ENCODE measurements around the gene RAB43.

Gene RAB43

DNA sequence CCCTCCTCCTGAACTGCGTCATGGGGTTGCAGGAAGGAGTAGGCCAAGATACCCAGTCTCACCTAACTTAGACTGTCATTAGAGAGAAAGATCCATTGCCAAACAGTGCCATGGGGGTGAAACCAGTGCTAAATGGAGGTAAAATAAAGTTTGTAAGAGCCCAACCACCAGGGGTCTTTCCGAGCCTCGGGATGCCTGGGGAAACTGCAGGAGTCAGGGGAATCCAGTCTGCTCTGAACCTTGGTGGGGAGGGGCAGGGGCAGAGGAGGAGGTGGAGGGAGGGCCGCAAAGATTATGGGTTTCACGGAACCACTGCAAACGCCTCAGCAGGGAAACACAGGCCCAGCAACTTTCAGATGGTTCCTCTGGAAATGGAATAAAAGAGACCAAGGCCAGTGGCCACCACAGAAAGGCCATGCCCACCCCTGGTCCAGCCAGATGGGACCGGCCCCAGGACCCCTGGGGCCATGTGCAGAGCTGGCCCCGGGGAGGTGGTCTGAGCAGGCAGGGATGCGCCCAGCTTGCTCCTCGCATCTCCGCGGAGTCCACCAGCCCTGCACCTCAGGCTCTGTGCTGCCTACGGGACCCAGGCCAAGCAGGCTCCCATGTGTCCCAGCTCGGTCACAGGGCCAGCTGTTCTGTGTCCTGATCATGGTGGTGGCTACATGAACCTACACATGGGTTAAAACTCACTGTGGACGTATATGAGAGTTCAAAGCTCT is 80.9 kb downstream of the RAB43 start:
- DNase-seq (ENCODE audit: insufficient read length, low spot score) (no peak), FAIRE-seq (no peak)
- TF ChIP-seq PAX5 (IDR thresholded peaks at IDR 0.05; ENCODE audit: insufficient read depth, low read length, severe bottlenecking): no peak
- no peak for TF ChIP-seq POLR2AphosphoS5 (IDR thresholded peaks at IDR 0.05; ENCODE audit: low read depth, low read length)
- no peak for TF ChIP-seq SPI1 (IDR thresholded peaks at IDR 0.05; ENCODE audit: low read depth, low read length)
- no peak for TF ChIP-seq POLR2A (IDR thresholded peaks at IDR 0.05; ENCODE audit: low read depth, low read length)
- no peak for TF ChIP-seq TAF1 (IDR thresholded peaks at IDR 0.05; ENCODE audit: low read depth, low read length)
- TF ChIP-seq POU2F2 (IDR thresholded peaks at IDR 0.05; ENCODE audit: low read depth, low read length): no peak

DNA sequence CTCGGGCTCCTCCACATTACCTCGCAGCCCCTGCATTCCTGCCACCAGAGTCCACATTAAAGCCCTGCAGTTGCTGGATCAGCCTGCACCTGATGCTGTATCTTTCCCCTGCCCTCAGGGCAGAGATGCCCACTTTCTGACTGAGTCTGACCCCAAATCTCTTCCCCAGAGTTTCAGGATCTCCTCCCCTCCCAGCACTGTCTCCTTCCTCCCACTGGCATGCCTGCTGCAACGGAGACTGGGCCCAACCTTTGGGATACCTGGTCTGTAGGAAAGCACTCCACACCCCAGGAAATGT is 81.6 kb downstream of the RAB43 start:
- DNase-seq (ENCODE audit: insufficient read length, low spot score) (no peak), FAIRE-seq (no peak)
- TF ChIP-seq SPI1 (IDR thresholded peaks at IDR 0.05; ENCODE audit: low read depth, low read length): no peak
- no peak for TF ChIP-seq POU2F2 (IDR thresholded peaks at IDR 0.05; ENCODE audit: low read depth, low read length)
- no peak for TF ChIP-seq TAF1 (IDR thresholded peaks at IDR 0.05; ENCODE audit: low read depth, low read length)
- TF ChIP-seq POLR2A (IDR thresholded peaks at IDR 0.05; ENCODE audit: low read depth, low read length): no peak
- TF ChIP-seq PAX5 (IDR thresholded peaks at IDR 0.05; ENCODE audit: insufficient read depth, low read length, severe bottlenecking): no peak
- no peak for TF ChIP-seq POLR2AphosphoS5 (IDR thresholded peaks at IDR 0.05; ENCODE audit: low read depth, low read length)

DNA sequence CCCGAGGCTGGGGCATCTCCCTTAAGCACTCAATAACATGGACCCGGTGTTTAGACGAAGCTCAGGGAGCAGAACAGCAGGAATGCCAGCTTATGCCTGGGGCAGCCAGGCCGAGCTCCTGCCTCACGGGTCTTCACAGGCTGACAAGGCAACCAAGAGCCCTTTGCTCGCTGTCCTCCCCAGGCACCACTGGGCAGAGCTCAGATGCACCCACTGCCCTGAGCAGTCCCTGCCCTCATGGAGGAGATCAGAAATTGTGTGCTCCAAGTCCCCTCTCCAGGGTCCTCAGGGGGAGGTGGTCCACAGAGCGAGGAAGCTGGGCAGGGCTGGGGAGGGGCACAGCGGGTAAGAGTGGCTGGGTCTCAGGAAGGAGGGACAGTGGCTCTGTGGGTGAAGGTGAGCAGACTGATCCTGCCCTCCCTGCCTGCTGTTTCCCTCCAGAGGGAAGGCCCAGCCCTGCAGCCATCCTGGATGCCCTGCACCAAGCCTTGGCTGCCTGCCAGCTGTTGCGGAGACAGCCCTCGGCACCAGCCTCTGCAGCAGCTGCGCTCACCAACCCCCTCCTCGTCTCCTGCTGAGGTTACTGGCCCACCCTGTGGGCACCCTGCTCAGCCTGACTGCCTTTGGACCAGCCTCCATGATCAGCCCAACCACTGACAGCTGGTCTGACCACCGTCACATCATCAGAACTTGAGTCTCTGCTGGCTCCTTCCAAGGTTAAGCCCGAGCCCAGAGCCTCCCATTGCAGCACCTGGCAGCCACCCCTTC is 82.1 kb downstream of the RAB43 start:
- FAIRE-seq (no peak), DNase-seq (ENCODE audit: insufficient read length, low spot score) (no peak)
- TF ChIP-seq SPI1 (IDR thresholded peaks at IDR 0.05; ENCODE audit: low read depth, low read length) (no peak), POLR2AphosphoS5 (IDR thresholded peaks at IDR 0.05; ENCODE audit: low read depth, low read length) (no peak), TAF1 (IDR thresholded peaks at IDR 0.05; ENCODE audit: low read depth, low read length) (no peak), PAX5 (IDR thresholded peaks at IDR 0.05; ENCODE audit: insufficient read depth, low read length, severe bottlenecking) (no peak), POLR2A (IDR thresholded peaks at IDR 0.05; ENCODE audit: low read depth, low read length) (no peak), POU2F2 (IDR thresholded peaks at IDR 0.05; ENCODE audit: low read depth, low read length) (no peak)

DNA sequence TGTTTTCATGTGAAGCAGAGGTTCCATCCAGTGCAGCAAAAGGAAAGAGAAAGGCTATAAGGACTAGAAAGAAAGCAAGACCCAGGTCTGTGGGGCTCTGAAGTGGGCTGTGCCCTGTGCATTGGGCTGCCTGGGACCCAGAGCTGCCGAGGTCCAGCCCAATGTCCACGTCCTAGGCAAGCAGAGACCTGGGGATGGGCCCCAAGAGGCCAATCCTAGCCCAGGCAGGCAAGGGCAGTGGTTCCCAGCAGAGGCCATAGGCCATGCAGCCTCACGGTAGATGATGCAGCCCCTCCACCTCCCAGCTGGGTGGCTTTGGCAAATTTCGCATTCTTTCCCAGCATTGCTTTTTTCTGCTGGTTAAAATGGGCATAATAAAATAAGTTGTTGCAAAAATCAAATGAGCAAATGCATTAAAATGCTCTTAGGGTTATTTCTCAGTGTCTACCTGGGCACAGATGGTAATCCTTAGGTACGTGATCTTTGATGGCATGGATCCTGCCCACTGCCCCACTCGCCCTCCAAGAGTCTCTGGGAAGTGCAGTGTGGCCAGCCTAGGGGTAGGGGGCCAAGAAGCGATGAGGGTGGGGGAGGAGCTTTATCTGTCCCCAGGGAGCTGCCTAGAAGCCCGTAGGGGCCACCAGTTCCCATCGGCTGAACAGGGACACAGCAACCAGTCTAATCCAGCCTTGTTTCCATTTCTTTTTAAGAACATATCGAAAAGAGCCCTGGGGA is 83.3 kb downstream of the RAB43 start:
- DNase-seq (ENCODE audit: insufficient read length, low spot score) (no peak), FAIRE-seq (no peak)
- no peak for TF ChIP-seq PAX5 (IDR thresholded peaks at IDR 0.05; ENCODE audit: insufficient read depth, low read length, severe bottlenecking)
- no peak for TF ChIP-seq SPI1 (IDR thresholded peaks at IDR 0.05; ENCODE audit: low read depth, low read length)
- TF ChIP-seq POLR2A (IDR thresholded peaks at IDR 0.05; ENCODE audit: low read depth, low read length): no peak
- TF ChIP-seq POU2F2 (IDR thresholded peaks at IDR 0.05; ENCODE audit: low read depth, low read length): no peak
- no peak for TF ChIP-seq POLR2AphosphoS5 (IDR thresholded peaks at IDR 0.05; ENCODE audit: low read depth, low read length)
- TF ChIP-seq TAF1 (IDR thresholded peaks at IDR 0.05; ENCODE audit: low read depth, low read length): no peak
